ENCODE data around the gene SHKBP1.

- TF ChIP-seq CTCF (IDR thresholded peaks at IDR 0.05; ENCODE audit: insufficient read depth, low read depth, low read length) = no peak
- TF ChIP-seq EZH2 (IDR thresholded peaks at IDR 0.05; ENCODE audit: insufficient read depth, low read length) = no peak
These were observed 11.3 kb upstream of the SHKBP1 start for GRCh38 chr19:40565355-40565754.

Measured in astrocyte (in vitro differentiated cells and primary cell).